Right atrium auricular region (tissue), 2 donors: ENCODE results near the gene RGS6. TPM values are rescaled to one million over a fixed set of nuclear protein-coding genes. Genes with fewer than 3 reads are reported as not detected.

ENCODE experiments used
- DNase-seq: peaks from one replicate; pipeline ENCODE4 v3.0.0-alpha.2; 2019; ENCODE audit warnings: low spot score
- H3K27ac ChIP-seq, 2 donors: fragments of 200-600 bp; sonication (generic); 1 replicate in 1 of 2; 2 replicates in 1 of 2; pipeline ENCODE4 v1.5.1; 2016 to 2019
- H3K27me3 ChIP-seq, 2 donors: fragments of 200-600 bp; sonication (generic); one replicate each; pipeline versions ENCODE4 v1.5.1 to v1.6.0; 2017 to 2019
- H3K36me3 ChIP-seq: fragments of 200-600 bp; sonication (generic); one replicate; pipeline ENCODE4 v1.5.1; 2016
- H3K4me1 ChIP-seq, 2 donors: fragments of 200-600 bp; sonication (generic); one replicate each; pipeline versions ENCODE4 v1.5.1 to v1.6.0; 2017 to 2019
- H3K4me3 ChIP-seq, 2 donors: fragments of 200-600 bp; sonication (generic); 1 replicate in 1 of 2; 2 replicates in 1 of 2; pipeline ENCODE4 v1.5.1; 2017 to 2019; ENCODE audit warnings: mild to moderate bottlenecking in 1 of 2, moderate library complexity in 1 of 2
- H3K9me3 ChIP-seq, 2 donors: fragments of 200-600 bp; sonication (generic); one replicate each; pipeline ENCODE4 v1.5.1; 2019
- total RNA-seq, 2 donors: library from RNA; depleted of rRNA; stranded (reverse); fragments of >200 nt; gene quantifications; one replicate each; pipeline ENCODE4 v1.1.0, GENCODE V29; 2016
- TF ChIP-seq, protein P1 (sequence below), 2 donors: fragments of 200-600 bp; sonication (generic); IDR thresholded peaks; one replicate each; pipeline ENCODE4 v1.5.1; 2019; ENCODE audit warnings: antibody characterized with exemption in 2 of 2

RGS6 gene
- total RNA-seq, 2 donors from 2014 or later: 12.1 to 13.1 TPM

- no peaks in the 10 kb centered on the region for H3K9me3 ChIP-seq
- H3K27ac ChIP-seq: no peak overlapping the region
- H3K27me3 ChIP-seq: no peaks in the 10 kb centered on the region
- no peaks in the 10 kb centered on the region for H3K36me3 ChIP-seq
- peaks cover 0 to 27% of the 10 kb centered on the region in 2 donors for H3K4me1 ChIP-seq
- TF ChIP-seq, protein P1, sequence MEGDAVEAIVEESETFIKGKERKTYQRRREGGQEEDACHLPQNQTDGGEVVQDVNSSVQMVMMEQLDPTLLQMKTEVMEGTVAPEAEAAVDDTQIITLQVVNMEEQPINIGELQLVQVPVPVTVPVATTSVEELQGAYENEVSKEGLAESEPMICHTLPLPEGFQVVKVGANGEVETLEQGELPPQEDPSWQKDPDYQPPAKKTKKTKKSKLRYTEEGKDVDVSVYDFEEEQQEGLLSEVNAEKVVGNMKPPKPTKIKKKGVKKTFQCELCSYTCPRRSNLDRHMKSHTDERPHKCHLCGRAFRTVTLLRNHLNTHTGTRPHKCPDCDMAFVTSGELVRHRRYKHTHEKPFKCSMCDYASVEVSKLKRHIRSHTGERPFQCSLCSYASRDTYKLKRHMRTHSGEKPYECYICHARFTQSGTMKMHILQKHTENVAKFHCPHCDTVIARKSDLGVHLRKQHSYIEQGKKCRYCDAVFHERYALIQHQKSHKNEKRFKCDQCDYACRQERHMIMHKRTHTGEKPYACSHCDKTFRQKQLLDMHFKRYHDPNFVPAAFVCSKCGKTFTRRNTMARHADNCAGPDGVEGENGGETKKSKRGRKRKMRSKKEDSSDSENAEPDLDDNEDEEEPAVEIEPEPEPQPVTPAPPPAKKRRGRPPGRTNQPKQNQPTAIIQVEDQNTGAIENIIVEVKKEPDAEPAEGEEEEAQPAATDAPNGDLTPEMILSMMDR (IDR thresholded peaks at IDR 0.05): no peak
- H3K4me3 ChIP-seq: no peak overlapping the region
- no peak for DNase-seq
Observed at GRCh38 chr14:72097173-72097783, 165.0 kb downstream of the RGS6 start.

- Histone ChIP-seq H3K4me1 (peaks cover 0 to 27% of the 10 kb centered on the region in 2 donors), H3K4me3 (no peak overlapping the region), H3K27ac (no peak overlapping the region), H3K36me3 (no peaks in the 10 kb centered on the region), H3K9me3 (no peaks in the 10 kb centered on the region), H3K27me3 (no peaks in the 10 kb centered on the region)
- TF ChIP-seq, protein P1 (IDR thresholded peaks at IDR 0.05): no peak
- DNase-seq: no peak
Observed at GRCh38 chr14:72098210-72098609, 166.0 kb downstream of the RGS6 start.

DNA sequence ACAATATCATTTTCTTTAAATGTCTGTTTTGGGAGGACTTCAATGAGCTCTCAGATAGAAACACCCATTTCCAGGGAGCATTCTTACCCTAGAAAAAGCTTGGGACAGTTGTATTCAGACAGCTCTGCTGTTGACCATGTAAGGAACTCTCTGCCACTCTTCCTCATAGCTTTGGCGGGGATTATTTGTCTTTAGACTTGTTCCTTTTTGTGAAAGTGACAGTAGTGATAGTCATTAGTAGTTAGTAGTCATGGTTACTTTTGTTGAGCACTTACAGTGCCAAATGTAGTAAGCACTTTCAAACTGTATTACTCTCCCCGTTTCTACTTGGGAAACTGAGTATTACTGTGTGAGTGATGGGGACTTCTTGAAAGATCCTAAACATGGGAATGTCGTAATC is 167.3 kb downstream of the RGS6 start:
- Histone ChIP-seq H3K27ac (no peak overlapping the region), H3K9me3 (no peaks in the 10 kb centered on the region), H3K36me3 (no peaks in the 10 kb centered on the region), H3K27me3 (no peaks in the 10 kb centered on the region), H3K4me1 (peaks cover 0 to 22% of the 10 kb centered on the region in 2 donors), H3K4me3 (no peak overlapping the region)
- no peak for DNase-seq
- TF ChIP-seq, protein P1 (IDR thresholded peaks at IDR 0.05): no peak

DNA sequence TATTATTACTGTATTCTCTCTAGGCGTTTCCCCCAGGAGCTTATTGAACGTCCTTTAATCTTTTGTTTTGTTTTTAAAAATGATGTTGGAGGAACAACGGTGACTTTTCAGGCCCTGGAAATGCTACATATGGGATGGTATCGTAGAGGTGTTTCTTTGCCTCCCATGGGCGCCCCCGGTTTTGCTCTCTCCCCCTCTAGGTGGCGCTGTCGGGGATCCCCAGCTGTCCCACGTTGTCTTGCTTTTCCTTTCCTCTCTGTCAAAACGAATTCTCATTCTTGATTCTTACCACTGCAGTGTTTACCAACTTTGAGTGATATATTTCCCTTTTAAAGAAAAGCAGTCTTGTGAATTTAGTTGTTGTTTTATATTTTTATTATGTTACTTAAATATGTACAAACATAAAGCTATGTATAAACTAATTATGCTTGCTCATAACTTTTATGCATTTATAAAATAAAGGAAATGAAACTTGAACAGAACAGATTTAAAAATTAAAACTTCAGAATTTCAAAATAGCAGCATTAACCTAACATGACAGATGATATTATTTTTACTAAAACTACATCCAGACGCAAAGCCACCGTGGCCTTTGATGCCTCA is 171.9 kb downstream of the RGS6 start:
- Histone ChIP-seq H3K27me3 (no peaks in the 10 kb centered on the region), H3K4me3 (no peak overlapping the region), H3K4me1 (no peaks in the 10 kb centered on the region), H3K9me3 (no peaks in the 10 kb centered on the region), H3K36me3 (no peaks in the 10 kb centered on the region), H3K27ac (no peak overlapping the region)
- TF ChIP-seq, protein P1 (IDR thresholded peaks at IDR 0.05): peak; percentile 26 to 59
- DNase-seq: no peak

DNA sequence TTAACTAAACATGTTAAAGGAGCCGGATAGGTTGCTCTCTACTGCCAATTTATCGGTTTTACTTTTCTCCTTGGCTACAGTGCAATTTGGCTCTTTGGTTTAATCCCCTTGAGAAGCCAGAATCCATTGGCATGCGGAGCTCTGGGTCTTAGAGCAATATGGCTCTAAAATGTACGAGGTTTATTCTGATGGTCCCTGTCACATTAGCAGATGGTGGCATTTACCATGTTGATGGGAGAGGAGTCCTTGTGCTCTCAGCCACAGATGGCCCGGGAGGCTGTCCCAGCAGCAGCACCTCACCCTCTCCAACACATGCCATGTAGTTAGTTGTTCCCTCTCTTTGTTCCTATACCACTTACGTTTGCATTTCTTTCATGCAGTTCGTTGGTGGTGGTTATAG is 179.7 kb downstream of the RGS6 start:
- H3K4me3 ChIP-seq: no peak overlapping the region
- H3K27me3 ChIP-seq: no peaks in the 10 kb centered on the region
- TF ChIP-seq, protein P1 (IDR thresholded peaks at IDR 0.05): no peak
- H3K9me3 ChIP-seq: no peaks in the 10 kb centered on the region
- no peaks in the 10 kb centered on the region for H3K4me1 ChIP-seq
- DNase-seq: no peak
- no peak overlapping the region for H3K27ac ChIP-seq
- no peaks in the 10 kb centered on the region for H3K36me3 ChIP-seq

DNA sequence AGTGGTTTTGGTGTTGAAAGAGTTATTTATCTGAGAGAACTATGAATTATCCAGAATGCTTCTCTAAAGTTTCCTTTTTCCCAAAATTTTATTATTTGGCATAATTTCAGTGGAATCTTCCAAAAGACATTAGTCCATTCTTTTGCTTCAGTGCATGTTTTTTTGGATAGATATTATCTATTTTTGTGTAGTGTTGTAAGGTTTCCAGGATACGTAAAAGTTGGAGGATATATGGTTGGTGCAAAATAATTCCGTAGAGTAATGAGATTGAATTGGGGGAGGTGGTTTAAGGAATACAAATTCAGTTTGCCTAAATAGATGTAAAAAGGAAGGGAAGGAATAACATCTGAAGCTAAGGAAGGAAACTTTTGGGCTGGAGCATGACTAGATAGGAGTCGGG is 186.6 kb downstream of the RGS6 start:
- no peak overlapping the region for H3K4me3 ChIP-seq
- no peaks in the 10 kb centered on the region for H3K9me3 ChIP-seq
- H3K4me1 ChIP-seq: no peaks in the 10 kb centered on the region
- no peaks in the 10 kb centered on the region for H3K36me3 ChIP-seq
- H3K27ac ChIP-seq: no peak overlapping the region
- DNase-seq: no peak
- H3K27me3 ChIP-seq: no peaks in the 10 kb centered on the region
- TF ChIP-seq, protein P1 (IDR thresholded peaks at IDR 0.05): no peak
